Upper lobe of left lung (tissue), 6 donors: ENCODE results near the gene BCKDHA. TPM values are rescaled to one million over a fixed set of nuclear protein-coding genes. Genes with fewer than 3 reads are reported as not detected.

ENCODE experiments used
- ATAC-seq, 2 donors: fragments of 200-7000 bp; cut with Tn5 transposase; one replicate each; pipeline ENCODE4 v1.9.1; 2022; ENCODE audit warnings: mild to moderate bottlenecking in 2 of 2, moderate library complexity in 2 of 2; ENCODE audit not compliant: low FRiP score in 2 of 2
- DNase-seq, 2 donors: peaks; one replicate each; pipeline ENCODE4 v3.0.0-alpha.2; 2019 to 2020
- H3K27ac ChIP-seq, 4 donors: fragments of 200-600 bp; sonication (generic); one replicate each; pipeline ENCODE4 v1.5.1; 2016 to 2019
- H3K27me3 ChIP-seq, 4 donors: fragments of 200-600 bp; sonication (generic); one replicate each; pipeline ENCODE4 v1.5.1; 2017 to 2019
- H3K36me3 ChIP-seq, 4 donors: fragments of 200-600 bp; sonication (generic); one replicate each; pipeline ENCODE4 v1.5.1; 2016 to 2019
- H3K4me1 ChIP-seq, 4 donors: fragments of 200-600 bp; sonication (generic); one replicate each; pipeline ENCODE4 v1.5.1; 2018 to 2019
- H3K4me3 ChIP-seq, 4 donors: fragments of 200-600 bp; sonication (generic); one replicate each; pipeline ENCODE4 v1.5.1; 2017 to 2019; ENCODE audit warnings: mild to moderate bottlenecking in 2 of 4, moderate library complexity in 1 of 4
- H3K9me3 ChIP-seq, 4 donors: fragments of 200-600 bp; sonication (generic); one replicate each; pipeline ENCODE4 v1.5.1; 2018 to 2019
- CTCF ChIP-seq, 6 experiments: fragments of 450-650 bp in 4 of 6; fragments of 200-600 bp in 2 of 6; sonication (generic) in 2 of 6; IDR thresholded peaks; one replicate each; pipeline ENCODE4 v1.5.1; 2016 to 2019; ENCODE audit warnings: antibody characterized with exemption in 6 of 6
- EP300 ChIP-seq, 4 donors: sonication (generic); formaldehyde crosslinking; IDR thresholded peaks; one replicate each; pipeline ENCODE4 v1.5.1; 2017; ENCODE audit warnings: antibody characterized with exemption in 4 of 4, control low read depth in 2 of 4
- POLR2A ChIP-seq, 4 donors: fragments of 450-650 bp; IDR thresholded peaks; one replicate each; pipeline ENCODE4 v1.5.1; 2016 to 2017; ENCODE audit warnings: antibody characterized with exemption in 4 of 4, mild to moderate bottlenecking in 2 of 4
- POLR2AphosphoS5 ChIP-seq, 2 donors: sonication (generic); formaldehyde crosslinking; IDR thresholded peaks; one replicate each; pipeline ENCODE4 v1.5.1; 2017; ENCODE audit warnings: antibody characterized with exemption in 2 of 2
- WGBS, 2 donors: methylation state at CpG; one replicate each; pipeline ENCODE4 v1.1.5; 2017 to 2018; 5-methylcytosine and 5-hydroxymethylcytosine counted together
- total RNA-seq, 6 donors: library from RNA; depleted of rRNA in 4 of 6; stranded (reverse); fragments of >200 nt in 4 of 6; gene quantifications; one replicate each; pipeline versions ENCODE4 v1.1.0 to v1.2.1, GENCODE V29; 2016 to 2021
- donor health status: DM: no; HTN: no; CAD: no; lungs with moderate emphysema.
- donor health status: DM: no; HTN: yes; CAD: no; lungs with severe emphysema.

The BCKDHA gene
- total RNA-seq, 6 donors from 2014 or later = 28.4 to 71.7 (median 63.3) TPM

DNA sequence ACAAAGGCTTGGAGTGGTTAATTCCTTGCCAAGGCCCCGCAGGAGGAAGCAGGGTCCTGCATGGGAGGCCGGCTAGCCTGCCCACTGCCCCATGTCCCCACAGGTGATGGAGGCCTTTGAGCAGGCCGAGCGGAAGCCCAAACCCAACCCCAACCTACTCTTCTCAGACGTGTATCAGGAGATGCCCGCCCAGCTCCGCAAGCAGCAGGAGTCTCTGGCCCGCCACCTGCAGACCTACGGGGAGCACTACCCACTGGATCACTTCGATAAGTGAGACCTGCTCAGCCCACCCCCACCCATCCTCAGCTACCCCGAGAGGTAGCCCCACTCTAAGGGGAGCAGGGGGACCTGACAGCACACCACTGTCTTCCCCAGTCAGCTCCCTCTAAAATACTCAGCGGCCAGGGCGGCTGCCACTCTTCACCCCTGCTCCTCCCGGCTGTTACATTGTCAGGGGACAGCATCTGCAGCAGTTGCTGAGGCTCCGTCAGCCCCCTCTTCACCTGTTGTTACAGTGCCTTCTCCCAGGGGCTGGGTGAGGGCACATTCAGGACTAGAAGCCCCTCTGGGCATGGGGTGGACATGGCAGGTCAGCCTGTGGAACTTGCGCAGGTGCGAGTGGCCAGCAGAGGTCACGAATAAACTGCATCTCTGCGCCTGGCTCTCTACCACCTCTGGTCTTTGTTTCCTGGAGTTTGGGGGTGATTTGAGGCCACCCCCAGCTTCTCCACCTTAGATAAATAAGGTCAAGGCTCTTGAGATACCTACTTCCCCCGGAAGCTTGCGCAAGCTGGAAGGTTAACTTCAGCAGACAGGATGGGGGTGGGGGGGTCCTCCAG is 26.9 kb downstream of the BCKDHA start:
- peak overlapping the region; percentile 68 to 95 (median 86) for H3K27ac ChIP-seq
- peak in 1 of 2 donors; percentile 83 for DNase-seq
- 75 to 78% methylated on average over 11 to 21 of the region's 21 CpGs for WGBS, 2 donors
- peaks cover 22 to 64% (median 38%) of the 10 kb centered on the region in 4 donors for H3K36me3 ChIP-seq
- H3K9me3 ChIP-seq = no peaks in the 10 kb centered on the region
- no peaks in the 10 kb centered on the region for H3K27me3 ChIP-seq
- H3K4me3 ChIP-seq = peak overlapping the region in 2 of 4 donors; percentile 61 to 71
- no peak for ATAC-seq
- H3K4me1 ChIP-seq = peaks cover 43 to 94% (median 66%) of the 10 kb centered on the region in 4 donors
- no peak for TF ChIP-seq POLR2A (IDR thresholded peaks at IDR 0.05)
- TF ChIP-seq CTCF (IDR thresholded peaks at IDR 0.05) = no peak
- no peak for TF ChIP-seq EP300 (IDR thresholded peaks at IDR 0.05)
- no peak for TF ChIP-seq POLR2AphosphoS5 (IDR thresholded peaks at IDR 0.05)

GRCh38 chr19:41425174-41426115 is 27.8 kb downstream of the BCKDHA start:
- 61 to 84% methylated on average over 2 to 20 of the region's 28 CpGs for WGBS, 2 donors
- Histone ChIP-seq H3K36me3 (peaks cover 16 to 55% (median 30%) of the 10 kb centered on the region in 4 donors), H3K27me3 (no peaks in the 10 kb centered on the region), H3K9me3 (no peaks in the 10 kb centered on the region), H3K4me1 (peaks cover 39 to 86% (median 62%) of the 10 kb centered on the region in 4 donors), H3K27ac (peak overlapping the region; percentile 68 to 95 (median 86)), H3K4me3 (peak overlapping the region; percentile 36 to 71 (median 51))
- DNase-seq (peak in 1 of 2 donors; percentile 80), ATAC-seq (no peak)
- TF ChIP-seq CTCF (IDR thresholded peaks at IDR 0.05) = no peak
- TF ChIP-seq POLR2A (IDR thresholded peaks at IDR 0.05) = peak in 1 of 4 donors; percentile 14

- H3K36me3 ChIP-seq = peaks cover 12 to 53% (median 26%) of the 10 kb centered on the region in 4 donors
- 62% methylated on average over 26 of the region's 36 CpGs; no CpG with 5 or more reads in 1 of the 2 donors for WGBS, 2 donors
- TF ChIP-seq POLR2AphosphoS5 (IDR thresholded peaks at IDR 0.05) = no peak
- no peak for TF ChIP-seq POLR2A (IDR thresholded peaks at IDR 0.05)
- no peak for TF ChIP-seq CTCF (IDR thresholded peaks at IDR 0.05)
- no peak for TF ChIP-seq EP300 (IDR thresholded peaks at IDR 0.05)
- no peaks in the 10 kb centered on the region for H3K27me3 ChIP-seq
- H3K9me3 ChIP-seq = no peaks in the 10 kb centered on the region
- ATAC-seq (peak; percentile 18 to 47), DNase-seq (peak in 1 of 2 donors; percentile 86)
- peaks cover 39 to 82% (median 55%) of the 10 kb centered on the region in 4 donors for H3K4me1 ChIP-seq
- H3K4me3 ChIP-seq = peak overlapping the region; percentile 36 to 71 (median 51)
- peak overlapping the region; percentile 68 to 95 (median 86) for H3K27ac ChIP-seq
These were observed 28.7 kb downstream of the BCKDHA start for GRCh38 chr19:41426116-41426841.

DNA sequence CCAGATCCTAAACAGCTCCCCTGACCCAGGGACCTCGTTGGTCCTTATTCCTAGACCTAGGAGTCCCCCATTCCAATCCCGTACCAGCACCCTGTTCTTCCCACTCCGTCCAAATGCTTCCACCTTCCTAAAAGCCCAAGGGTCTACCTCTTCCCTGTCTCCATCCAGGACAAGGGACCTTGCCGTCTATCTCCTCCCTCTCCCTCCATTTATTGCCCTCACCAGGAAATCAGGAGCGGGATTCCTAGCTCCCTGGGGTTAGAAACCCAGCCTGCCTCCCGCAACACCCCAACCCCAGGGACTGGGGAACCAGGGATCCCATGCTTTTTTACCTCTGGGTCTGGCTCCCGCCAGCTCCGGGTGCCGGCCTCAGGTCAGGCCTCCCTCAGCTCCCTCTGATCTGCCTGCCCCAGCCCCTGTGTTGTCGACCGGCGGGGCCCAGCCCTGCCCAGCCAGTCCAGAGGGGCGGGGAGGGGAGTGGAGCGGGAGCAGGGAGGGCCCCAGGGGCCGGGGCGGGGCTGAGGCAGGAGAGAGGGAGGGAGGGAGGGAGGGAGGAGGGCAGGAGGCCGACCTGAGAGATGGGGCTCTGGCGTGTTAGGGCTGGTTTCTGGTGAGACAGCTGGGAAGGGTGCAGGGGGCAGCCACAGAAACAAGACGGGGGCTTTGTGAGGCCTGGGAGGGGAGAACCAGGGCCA is 29.5 kb downstream of the BCKDHA start, which contains the start of gene B3GNT8:
TSS of gene B3GNT8 (minus strand) at position 423 of the 695 bp plus-strand sequence. CDS start 596 bp downstream, outside the sequence.
- WGBS, 2 donors = 8 to 19% methylated on average over 9 to 12 of the region's 19 CpGs
- Histone ChIP-seq H3K27me3 (no peaks in the 10 kb centered on the region), H3K4me3 (peak within 1 kb of the TSS; percentile 36 to 71 (median 51)), H3K36me3 (peaks cover 10 to 55% (median 31%) of the 10 kb centered on the region in 4 donors), H3K9me3 (no peaks in the 10 kb centered on the region), H3K27ac (peak within 1 kb of the TSS; percentile 68 to 95 (median 86)), H3K4me1 (peaks cover 36 to 79% (median 50%) of the 10 kb centered on the region in 4 donors)
- peak; percentile 94 for DNase-seq
- no peak for TF ChIP-seq EP300 (IDR thresholded peaks at IDR 0.05)
- TF ChIP-seq POLR2AphosphoS5 (IDR thresholded peaks at IDR 0.05) = peak; percentile 53 to 95
- no peak for TF ChIP-seq CTCF (IDR thresholded peaks at IDR 0.05)
- TF ChIP-seq POLR2A (IDR thresholded peaks at IDR 0.05) = peak in 3 of 4 donors; percentile 58 to 96 (median 66)
- peak; percentile 93 to 95 for ATAC-seq
